Peyer's patch (tissue), 4 donors: ENCODE results near the gene CDX2.

Experiments
- POLR2A ChIP-seq, 2 donors: fragments of 450-650 bp; IDR thresholded peaks; one replicate each; pipeline ENCODE4 v1.5.1; 2017; ENCODE audit warnings: antibody characterized with exemption in 2 of 2, mild to moderate bottlenecking in 2 of 2, moderate library complexity in 2 of 2
- TF ChIP-seq, protein P1 (sequence below), 6 experiments: fragments of 450-650 bp in 4 of 6; fragments of 200-600 bp in 2 of 6; sonication (generic) in 1 of 6; IDR thresholded peaks; one replicate each; pipeline ENCODE4 v1.5.1; 2017 to 2019; ENCODE audit warnings: antibody characterized with exemption in 6 of 6, mild to moderate bottlenecking in 3 of 6, moderate library complexity in 1 of 6

DNA sequence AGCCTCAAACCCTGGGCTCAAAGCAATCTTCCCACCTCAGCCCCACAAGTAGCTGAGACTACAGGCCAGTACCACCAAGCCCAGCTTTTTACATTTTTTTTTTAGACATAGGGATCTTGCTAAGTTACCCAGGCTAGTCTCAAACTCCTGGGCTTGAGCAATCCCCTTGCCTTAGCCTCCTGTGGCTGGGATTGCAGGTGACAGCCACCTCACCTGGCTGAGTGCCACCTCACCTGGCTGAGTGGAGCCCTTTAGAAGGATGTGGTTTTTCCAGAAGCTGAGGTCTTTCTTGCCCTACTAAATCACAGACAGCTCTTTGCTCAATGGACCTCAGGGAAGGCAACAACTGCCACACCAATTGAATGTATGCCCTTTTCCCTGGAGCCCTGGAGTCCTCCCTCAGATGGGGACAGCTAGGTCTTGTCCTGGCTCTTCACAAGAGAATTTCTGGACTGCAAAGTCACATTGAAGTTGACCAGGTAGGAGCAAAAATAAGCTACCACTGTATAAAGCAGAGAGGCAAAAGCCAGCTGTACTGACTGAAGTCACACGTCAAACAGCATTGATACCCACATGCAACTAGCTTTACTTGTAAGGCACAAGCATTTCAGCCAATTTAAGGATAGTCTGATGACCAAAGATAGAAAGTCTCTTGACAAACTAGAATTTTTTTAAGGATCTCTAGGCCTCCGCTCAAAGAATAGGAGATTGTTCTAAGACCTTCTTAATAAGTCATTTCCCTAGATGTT, 35.4 kb downstream of the CDX2 start:
- TF ChIP-seq, protein P1, sequence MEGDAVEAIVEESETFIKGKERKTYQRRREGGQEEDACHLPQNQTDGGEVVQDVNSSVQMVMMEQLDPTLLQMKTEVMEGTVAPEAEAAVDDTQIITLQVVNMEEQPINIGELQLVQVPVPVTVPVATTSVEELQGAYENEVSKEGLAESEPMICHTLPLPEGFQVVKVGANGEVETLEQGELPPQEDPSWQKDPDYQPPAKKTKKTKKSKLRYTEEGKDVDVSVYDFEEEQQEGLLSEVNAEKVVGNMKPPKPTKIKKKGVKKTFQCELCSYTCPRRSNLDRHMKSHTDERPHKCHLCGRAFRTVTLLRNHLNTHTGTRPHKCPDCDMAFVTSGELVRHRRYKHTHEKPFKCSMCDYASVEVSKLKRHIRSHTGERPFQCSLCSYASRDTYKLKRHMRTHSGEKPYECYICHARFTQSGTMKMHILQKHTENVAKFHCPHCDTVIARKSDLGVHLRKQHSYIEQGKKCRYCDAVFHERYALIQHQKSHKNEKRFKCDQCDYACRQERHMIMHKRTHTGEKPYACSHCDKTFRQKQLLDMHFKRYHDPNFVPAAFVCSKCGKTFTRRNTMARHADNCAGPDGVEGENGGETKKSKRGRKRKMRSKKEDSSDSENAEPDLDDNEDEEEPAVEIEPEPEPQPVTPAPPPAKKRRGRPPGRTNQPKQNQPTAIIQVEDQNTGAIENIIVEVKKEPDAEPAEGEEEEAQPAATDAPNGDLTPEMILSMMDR (IDR thresholded peaks at IDR 0.05): no peak
- TF ChIP-seq POLR2A (IDR thresholded peaks at IDR 0.05): no peak
